Measurements from ENCODE around the gene CD79A. TPM values are rescaled to one million over a fixed set of nuclear protein-coding genes. Genes with fewer than 3 reads are reported as not detected.
"Not testable (repeated sequence)": the region's sequence is repeated elsewhere in the genome, so short reads cannot be mapped to it uniquely, and the experiment has no call there.

Gene CD79A
- total RNA-seq, 1 donor from 2014 or later, result 3.5 TPM

- DNase-seq, result no peak
Measured at GRCh38 chr19:41863209-41863931, 13.7 kb upstream of the CD79A start.

DNA sequence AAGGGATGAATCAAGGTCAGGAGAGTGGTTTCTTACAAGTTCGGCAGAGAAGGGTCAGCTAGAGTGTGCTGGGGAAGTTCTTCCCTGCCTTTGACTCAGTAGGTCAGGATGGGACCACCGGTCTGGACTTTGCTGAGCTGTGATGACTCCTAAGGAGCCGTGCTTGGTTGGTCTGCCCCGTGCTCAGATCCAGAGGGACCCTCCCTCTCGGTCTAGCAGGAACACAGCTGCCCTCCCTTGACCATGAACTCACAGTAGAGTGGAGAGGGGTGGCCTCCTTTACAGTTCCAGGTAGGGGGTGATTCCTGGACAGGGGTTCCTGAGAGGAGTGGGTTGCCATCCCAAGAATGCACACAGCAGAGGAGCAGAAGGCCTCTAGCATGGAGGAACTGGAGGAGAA is 12.7 kb upstream of the CD79A start:
- no peak for DNase-seq

DNA sequence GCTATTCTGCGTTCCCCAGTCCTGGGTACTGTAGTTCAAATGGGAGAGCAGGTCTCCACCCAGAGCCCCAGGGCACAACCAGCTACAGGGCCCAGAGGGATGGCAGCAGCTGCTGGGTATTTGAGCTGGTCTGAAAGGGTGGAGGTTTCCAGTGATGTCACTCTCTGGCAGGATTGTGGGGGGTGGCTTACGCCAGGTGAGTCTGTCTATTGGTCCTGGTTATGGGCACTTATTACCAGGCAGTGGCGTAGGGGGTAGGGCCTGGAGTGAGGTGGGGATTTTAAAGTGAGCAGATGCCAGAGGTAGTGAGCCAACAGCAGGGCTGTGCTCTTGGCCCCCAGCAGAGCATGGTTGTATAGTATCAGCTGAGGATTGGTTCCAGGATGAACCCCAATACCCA is 10.8 kb upstream of the CD79A start:
- no peak for DNase-seq

- DNase-seq, result no peak
Measured at GRCh38 chr19:41868120-41868988, 8.7 kb upstream of the CD79A start.

GRCh38 chr19:41868989-41869300 is 8.1 kb upstream of the CD79A start:
- no peak for DNase-seq

GRCh38 chr19:41869374-41869955 is 7.6 kb upstream of the CD79A start:
- no peak for DNase-seq

GRCh38 chr19:41870401-41870873 is 6.6 kb upstream of the CD79A start:
- no peak for DNase-seq

DNA sequence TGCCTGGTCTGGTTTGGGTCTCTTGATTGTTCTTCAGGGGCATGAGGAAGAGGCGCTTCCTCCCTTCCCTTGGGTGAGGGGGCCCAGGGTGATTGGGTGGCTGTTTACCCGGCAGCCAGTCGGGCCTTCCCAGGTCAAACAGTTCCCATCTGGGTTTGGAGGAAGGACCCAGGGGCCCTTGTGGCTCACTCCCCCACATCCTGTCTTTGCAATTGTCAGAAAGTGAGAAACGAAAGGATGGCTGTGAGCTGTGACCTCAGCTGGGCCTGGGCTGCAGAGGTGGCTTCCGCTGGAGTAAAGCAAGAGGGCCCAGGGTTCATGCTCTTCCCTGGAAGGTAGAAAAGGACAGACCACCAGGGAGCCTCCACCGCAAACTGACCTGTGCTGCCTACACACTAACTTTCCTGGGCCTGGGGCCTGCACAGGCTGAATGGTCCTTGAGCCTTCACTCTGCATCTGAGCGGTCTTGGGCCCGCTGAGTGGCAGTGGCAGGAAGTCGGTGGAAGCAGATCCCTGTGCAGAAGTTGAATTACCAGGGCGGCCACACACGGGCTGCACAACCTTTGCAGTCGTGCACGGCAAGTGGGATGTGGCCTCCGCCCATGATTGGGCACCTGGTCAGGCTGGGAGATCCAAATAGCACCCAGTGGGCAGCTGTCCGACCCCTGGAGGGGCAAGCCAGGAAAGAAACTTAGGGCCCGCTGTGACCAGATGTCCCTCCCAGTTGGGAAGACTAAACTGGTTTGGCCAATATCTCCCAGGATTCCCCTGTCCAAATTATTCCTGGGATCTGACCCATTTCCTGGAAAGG is 5.3 kb upstream of the CD79A start:
- no peak for DNase-seq

DNA sequence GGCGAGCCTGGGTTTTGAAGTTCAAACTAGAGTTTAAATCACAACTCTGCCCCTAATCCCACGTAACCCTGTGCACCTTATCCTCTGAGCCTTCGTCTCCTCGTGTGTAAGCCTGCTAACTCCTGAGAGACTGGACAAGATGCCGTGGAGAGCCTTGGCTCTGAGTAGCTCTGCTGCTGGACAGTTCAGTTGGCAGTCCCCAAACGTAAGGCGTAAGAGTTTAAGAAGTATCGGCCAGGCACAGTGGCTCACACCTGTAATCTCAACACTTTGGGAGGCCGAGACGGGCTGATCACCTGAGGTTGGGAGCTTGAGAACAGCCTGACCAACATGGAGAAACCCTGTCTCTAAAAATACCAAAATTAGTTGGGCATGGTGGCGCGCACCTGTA is 4.7 kb upstream of the CD79A start:
- DNase-seq, result no peak

GRCh38 chr19:41872775-41873647 is 4.1 kb upstream of the CD79A start:
- peak; percentile 63 for DNase-seq

- DNase-seq, result not testable (repeated sequence)
Measured at GRCh38 chr19:41875973-41876372, 1.1 kb upstream of the CD79A start.

DNA sequence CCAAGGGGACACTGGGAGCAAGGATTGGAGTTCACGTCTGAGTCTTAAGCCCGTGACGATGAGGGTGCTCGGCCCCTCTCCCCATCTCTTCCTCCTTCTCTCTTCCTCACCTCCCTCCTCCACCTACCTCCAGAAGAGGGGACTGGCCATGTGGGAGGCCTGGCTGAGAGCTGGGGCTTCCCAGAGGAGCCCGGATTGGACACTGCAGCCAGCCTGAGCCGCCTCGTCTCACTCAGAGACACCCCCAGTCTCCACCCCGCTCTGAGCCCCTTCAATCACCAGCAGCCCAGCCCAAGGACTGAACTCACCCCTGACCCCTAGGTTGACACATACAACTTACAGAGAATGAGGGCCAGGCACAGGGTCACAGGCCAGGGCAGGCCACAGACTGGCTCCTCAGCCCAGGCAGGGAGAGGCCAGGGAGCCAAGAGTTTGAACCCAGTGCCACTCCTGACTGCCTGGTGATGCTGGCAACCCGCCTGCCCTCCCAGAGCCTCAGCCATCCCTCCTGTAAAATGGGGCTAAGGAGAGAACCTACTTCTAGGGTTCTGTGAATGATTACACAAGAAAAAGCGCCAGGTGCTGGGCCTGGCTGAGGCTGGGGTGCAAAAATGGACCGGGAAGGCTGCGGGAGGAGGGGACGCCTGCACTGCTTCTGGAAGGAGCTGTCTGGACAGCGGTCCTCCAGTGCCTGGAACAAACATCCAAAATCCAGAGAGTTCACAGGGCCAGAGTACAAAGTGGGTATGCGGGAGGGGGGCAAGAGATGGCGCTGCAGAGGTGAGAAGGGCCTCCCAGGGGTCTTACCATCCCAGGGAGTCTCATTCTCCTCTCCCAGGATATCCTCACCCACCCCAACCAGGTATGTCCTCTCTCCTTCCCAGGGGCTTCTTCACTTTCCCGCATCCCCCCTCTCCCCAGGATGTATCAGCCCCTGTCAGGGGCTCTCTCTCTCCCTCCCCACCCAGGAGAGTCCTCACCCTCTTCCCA is 1.1 kb downstream of the CD79A start:
- no peak for DNase-seq

DNA sequence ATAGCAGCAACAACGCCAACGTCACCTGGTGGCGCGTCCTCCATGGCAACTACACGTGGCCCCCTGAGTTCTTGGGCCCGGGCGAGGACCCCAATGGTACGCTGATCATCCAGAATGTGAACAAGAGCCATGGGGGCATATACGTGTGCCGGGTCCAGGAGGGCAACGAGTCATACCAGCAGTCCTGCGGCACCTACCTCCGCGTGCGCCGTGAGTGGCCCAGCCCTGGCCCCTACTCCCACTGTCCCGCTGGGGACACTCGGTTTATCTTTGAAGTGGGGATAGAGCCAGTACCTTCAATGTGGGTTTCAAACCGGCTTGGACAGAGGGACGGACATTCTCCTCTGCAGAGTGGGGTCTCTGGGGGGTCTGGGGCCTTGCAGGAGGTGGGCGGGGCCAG is 2.0 kb downstream of the CD79A start:
- DNase-seq, result no peak

DNA sequence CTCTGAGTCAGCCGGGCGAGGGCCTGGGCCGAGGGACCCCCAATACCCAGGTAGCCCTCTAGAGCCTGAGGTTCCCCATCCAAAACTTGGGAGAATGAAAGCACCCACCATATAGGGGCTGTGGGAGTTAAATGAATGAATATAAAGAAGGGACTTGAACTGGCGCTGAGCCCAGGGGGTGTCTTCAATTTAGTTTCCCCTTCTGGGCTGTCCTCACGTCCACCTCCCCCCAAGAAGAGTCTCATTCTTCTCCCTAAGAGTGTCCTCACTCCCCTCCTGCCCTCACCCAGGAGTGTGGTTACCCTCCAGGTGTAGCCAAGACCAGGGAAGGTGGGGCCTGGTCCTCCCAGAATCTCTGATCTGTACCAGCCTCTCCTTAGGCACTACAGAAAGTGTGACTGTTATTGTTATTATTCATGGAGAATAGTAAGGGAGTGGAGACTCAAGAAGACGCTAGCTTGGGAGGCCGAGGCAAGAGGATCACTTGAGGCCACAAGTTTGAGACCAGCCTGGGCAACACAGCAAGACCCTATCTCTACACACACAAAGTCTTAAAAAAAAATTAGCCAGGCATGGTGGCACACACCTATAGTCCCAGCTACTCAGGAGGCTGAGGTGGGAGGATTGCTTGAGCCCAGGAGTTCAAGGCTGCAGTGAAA is 2.7 kb downstream of the CD79A start:
- DNase-seq, result no peak

GRCh38 chr19:41880329-41880708 is 3.2 kb downstream of the CD79A start:
- DNase-seq, result no peak

- DNase-seq, result peak; percentile 38
Measured at GRCh38 chr19:41882568-41883462, 5.7 kb downstream of the CD79A start, which contains the start of gene ARHGEF1. ARHGEF1 (plus strand) TSS chr19:41883184; CDS start chr19:41888083, 4,899 bp downstream.

DNA sequence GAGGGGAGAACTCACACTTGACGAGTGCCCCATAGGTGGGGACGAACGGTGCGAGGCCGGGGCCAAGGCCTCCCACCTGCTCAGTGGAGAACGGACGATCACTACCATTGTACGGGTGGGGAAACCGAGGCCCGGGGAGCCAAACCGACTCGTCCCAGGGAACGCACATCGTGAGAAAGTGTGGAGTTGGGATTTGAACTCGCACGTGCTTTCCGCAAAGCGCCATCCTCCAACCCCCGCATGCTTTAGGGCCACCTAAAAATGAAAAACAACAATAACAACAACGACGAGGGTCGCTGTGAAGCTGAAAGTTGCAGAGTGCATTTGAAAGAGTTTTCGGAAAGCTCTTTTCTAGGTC is 6.4 kb downstream of the CD79A start:
- DNase-seq, result no peak
